Sigmoid colon (tissue), 3 donors: Measurements from ENCODE around the gene ARL14EP.

Experiments used
- CTCF ChIP-seq, 4 experiments: fragments of 450-650 bp in 3 of 4; fragments of 200-600 bp in 1 of 4; IDR thresholded peaks; one replicate each; pipeline ENCODE4 v1.5.1; 2016 to 2019; ENCODE audit warnings: antibody characterized with exemption in 4 of 4, mild to moderate bottlenecking in 3 of 4, moderate library complexity in 2 of 4
- POLR2A ChIP-seq, 2 donors: fragments of 450-650 bp; IDR thresholded peaks; one replicate each; pipeline ENCODE4 v1.6.1; 2016; ENCODE audit warnings: antibody characterized with exemption in 2 of 2, mild to moderate bottlenecking in 2 of 2, moderate library complexity in 2 of 2

- TF ChIP-seq POLR2A (IDR thresholded peaks at IDR 0.05) (no peak), CTCF (IDR thresholded peaks at IDR 0.05) (no peak)
These were observed 54.4 kb downstream of the ARL14EP start for GRCh38 chr11:30377347-30377746.
